B cell (primary cell): ENCODE measurements around the gene ACAD8.

Source experiments
- EZH2 ChIP-seq: IDR thresholded peaks from 2 replicates; pipeline ENCODE4 v1.6.1; 2012; ENCODE audit warnings: borderline replicate concordance, low read depth, mild to moderate bottlenecking, moderate library complexity, low read length; ENCODE audit not compliant: insufficient read depth, poor library complexity, severe bottlenecking
- TF ChIP-seq, protein P1 (sequence below): fragments of 200-600 bp; IDR thresholded peaks from one replicate; pipeline ENCODE4 v1.8.0; 2022; ENCODE audit warnings: antibody characterized with exemption, mild to moderate bottlenecking

DNA sequence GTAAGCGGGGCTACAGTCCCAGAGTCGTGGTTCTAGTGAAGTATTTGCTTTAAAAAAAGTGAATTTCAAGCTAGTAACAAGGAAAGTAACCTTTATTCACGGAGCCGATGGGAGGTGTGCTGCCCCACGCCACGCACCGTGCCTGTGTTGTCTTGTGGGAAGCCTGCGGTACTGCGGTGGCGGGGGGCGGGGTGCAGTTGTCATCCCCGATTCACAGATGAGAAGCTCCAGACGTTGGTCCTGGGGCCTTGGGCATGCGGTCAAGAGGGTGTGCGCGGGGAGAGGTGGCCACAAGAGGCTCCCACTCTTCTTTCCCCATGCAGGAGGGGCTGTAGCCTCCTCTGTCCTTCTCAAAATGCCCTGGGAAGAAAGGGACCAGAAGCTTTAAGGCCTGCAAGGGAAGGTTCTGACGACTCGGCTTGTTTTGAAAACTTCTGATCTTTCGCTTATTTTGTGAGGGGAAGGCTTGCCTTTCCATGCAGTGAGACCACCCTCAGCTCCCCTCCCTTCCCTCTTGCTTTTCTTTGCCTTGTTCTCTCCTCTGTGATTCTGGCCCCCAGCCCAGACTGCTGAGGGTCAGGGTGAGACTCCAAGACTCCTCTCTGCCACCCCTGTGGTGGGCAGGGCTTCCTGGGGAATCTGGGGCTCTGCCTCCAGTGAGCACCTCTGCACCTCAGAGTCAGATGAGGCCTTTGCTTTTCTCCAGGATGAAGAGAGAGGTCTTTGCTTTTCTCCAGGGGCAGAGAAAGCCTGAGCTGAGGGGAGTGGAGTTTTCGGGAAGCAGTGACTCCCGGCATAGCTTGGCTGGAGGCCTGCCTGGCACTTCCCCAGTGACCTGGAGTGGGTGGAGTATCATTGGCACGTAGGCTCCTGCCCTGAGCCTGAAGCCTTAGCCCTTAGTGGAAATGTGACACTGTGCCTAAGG lies 29.0 kb downstream of the ACAD8 start:
- TF ChIP-seq, protein P1, sequence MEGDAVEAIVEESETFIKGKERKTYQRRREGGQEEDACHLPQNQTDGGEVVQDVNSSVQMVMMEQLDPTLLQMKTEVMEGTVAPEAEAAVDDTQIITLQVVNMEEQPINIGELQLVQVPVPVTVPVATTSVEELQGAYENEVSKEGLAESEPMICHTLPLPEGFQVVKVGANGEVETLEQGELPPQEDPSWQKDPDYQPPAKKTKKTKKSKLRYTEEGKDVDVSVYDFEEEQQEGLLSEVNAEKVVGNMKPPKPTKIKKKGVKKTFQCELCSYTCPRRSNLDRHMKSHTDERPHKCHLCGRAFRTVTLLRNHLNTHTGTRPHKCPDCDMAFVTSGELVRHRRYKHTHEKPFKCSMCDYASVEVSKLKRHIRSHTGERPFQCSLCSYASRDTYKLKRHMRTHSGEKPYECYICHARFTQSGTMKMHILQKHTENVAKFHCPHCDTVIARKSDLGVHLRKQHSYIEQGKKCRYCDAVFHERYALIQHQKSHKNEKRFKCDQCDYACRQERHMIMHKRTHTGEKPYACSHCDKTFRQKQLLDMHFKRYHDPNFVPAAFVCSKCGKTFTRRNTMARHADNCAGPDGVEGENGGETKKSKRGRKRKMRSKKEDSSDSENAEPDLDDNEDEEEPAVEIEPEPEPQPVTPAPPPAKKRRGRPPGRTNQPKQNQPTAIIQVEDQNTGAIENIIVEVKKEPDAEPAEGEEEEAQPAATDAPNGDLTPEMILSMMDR: no peak
- TF ChIP-seq EZH2: no peak
